Measurements from ENCODE around the gene IL22RA1.

Gene IL22RA1

DNA sequence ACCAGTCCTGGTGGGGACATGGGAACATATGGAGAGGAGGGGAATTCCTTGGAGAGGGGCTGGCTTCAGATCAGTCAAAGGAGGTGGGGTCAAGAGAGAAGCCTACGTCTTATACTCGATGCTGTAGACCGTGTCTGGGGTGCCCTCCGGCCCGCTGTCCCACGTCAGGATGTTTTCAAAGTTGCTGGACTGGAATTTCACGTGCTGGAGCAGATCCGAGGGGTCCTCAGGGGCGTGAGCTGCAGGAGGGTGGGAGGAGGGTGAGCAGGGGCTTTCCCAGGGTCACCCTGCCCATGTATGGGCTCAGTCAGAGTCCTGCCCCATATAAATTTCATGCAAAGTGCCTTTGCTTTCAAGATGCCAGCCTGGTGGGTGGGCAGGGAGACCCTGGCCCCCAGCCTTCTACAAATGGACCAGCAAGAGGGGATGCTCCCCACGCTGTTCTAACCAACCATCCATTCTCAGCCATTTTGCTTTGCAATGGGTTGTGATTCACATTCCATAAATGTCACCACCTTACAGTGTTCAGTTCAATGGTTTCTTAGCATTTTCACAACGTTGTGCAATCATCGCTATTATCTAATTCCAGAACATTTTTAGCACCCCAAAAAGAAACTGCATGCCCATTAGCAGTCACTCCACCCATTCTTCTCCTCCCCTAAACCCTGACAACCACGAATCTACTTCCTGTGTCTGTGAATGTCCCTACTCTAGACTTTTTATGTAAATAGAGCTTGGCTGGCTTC, 4.3 kb downstream of the IL22RA1 start:
- no peak for DNase-seq (ENCODE audit: low read depth)

DNA sequence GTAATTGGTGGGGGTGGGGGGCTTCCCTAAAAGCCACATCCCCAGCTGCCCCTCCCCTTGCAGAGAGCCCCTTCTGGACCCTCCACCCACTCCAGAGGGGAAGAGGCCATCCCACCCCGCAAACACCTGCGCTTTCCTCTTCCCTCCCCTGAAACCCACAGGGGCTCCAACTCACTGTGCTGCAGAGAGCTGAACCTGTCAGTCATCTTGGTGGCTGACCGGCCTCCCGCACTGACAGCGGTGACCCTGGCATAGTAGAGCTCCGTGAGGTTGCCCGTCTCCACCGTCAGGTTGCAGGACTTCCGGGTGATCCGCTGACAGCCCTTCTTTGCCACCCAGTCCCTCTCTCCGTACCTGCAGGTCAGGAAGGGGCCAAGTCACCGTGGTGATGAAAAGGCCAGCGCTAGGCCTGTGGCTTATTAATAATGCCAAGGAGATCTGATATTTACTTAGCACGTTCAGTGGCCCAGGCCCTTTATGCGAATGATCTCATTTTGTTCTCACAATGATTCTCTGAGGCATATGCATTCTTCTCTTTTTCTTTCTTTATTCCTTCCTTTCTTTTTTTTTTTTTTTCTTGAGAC, 5.9 kb downstream of the IL22RA1 start:
- DNase-seq (ENCODE audit: low read depth), result no peak

DNA sequence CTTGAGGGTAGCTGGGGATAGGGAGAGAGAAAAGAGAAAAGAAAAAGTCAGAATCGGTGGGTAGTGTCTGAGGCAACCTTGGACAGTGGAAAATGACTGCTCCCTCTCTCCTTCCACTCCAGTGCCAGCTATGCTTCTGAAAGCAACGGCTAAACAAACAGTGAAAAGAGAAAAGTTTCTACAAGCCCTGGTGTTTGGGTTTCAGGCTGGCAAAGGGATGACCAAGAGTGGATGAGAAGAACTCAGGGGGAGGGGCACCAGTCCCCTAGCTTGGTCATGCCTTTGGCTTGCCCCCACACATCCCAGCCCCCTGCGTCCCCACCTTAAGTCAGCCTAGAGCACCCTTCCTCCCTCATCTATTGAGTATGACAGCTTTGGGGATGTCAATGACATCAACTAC, 8.6 kb downstream of the IL22RA1 start:
- DNase-seq (ENCODE audit: low read depth), result no peak

- DNase-seq (ENCODE audit: low read depth), result no peak
Measured at GRCh38 chr1:24133819-24134218, 9.1 kb downstream of the IL22RA1 start.

- DNase-seq (ENCODE audit: low read depth), result no peak
Measured at GRCh38 chr1:24130385-24130784, 12.6 kb downstream of the IL22RA1 start.

DNA sequence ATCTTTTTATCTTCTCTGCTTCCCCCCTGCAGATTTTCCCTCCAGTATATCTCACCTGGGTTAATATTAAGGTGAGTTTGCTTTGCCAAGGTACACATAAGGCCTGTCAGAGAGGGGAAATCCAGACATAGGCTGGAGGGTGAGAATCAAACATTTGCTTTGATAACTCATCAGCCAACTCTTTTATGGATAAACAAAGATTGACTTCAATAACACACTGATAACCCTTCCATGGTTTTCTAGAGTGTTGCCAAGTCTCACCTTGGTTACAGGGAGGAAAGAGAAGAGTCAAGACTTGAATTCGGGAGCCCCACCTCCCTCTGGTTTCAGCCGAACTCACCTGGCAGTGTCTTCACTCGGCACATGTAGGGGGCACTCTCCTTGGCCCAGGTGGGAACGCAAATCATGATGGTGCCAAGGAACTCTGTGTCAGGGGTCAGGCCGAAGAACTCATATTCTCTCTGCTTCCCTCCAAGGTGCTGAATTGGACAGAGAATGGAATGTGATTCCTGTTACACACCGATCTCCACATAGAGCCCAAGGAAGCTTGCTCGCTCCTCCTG, 15.1 kb downstream of the IL22RA1 start:
- DNase-seq (ENCODE audit: low read depth), result no peak

GRCh38 chr1:24127134-24127800, 15.7 kb downstream of the IL22RA1 start:
- DNase-seq (ENCODE audit: low read depth), result no peak

- no peak for DNase-seq (ENCODE audit: low read depth)
Measured at GRCh38 chr1:24126672-24127023, 16.3 kb downstream of the IL22RA1 start.

- DNase-seq (ENCODE audit: low read depth), result no peak
Measured at GRCh38 chr1:24126018-24126671, 16.8 kb downstream of the IL22RA1 start.

DNA sequence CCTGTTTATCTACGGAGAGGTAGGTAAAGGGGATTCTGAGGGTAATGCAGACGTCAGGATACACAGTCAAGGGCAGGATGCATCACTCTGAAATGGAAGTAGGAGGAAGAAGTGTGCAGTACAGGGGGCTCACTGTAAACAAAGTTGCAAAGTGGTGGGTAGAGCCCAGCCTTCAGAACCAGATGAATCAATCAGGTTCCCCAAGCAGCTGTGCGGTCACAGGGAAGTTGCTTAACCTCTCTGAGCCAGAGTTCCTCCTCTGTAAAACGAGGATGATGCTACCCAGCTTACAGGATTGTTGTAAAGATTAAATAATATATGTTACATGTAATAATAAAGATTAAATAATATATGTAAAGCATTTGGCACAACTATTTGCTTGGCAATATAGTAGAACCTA, 17.5 kb downstream of the IL22RA1 start:
- no peak for DNase-seq (ENCODE audit: low read depth)

DNA sequence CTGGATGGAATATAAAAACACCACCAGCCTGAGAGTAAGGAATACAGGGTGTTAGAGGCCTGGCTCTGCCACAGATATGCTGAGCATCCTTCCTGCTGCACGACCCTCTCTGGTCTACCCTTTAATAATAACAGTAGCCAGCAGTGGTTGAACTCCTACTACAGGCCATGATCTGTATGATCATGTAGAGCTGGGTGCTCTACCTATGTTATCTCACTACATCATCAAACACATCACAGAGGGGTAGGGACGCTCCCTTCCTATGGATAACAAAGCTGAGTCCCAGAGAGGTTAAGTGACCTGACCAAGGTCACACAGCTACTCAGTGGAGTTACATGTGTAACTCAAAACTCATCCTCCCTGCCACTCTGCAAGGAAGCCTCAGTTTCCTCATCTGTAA, 18.0 kb downstream of the IL22RA1 start:
- no peak for DNase-seq (ENCODE audit: low read depth)

DNA sequence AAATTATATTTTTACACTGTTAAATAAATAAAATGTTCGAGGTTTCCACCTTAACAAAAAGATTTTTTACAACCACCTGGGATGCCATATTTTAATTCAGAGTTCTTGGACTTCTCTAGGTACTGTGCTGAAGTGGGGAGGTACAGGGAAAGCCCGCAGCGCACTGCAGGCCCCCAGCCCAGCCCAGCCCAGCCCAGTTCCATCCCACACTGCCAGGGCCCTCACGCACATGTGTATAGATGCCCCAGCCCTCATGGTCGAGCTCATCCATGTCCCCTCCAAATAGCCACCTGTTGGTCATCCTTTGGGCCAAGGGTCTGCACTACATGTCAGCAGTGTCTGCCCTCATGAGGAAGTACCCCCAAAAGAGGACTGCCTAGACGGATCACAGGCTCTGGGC, 19.3 kb downstream of the IL22RA1 start:
- no peak for DNase-seq (ENCODE audit: low read depth)

GRCh38 chr1:24122776-24123175, 20.2 kb downstream of the IL22RA1 start:
- no peak for DNase-seq (ENCODE audit: low read depth)

DNA sequence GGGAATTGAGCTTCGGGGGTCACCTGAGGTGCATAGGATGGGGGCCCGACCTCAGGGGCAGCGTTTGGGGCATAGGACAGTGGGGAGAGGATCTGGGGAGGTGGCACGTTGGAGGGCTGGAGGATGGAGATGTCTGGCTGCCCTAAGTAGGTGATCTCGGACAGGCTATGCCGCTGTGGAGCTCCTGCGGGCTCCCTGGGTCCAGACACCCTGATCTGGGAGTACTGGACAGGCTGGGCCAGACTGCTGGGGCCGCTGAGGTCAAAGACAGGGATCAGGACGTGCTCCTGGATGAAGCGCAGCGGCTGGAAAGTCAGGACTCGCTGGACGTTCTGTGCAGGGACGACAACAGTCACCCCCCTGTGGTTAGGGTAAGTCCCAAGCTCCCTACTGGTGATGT, 21.5 kb downstream of the IL22RA1 start:
- no peak for DNase-seq (ENCODE audit: low read depth)

GRCh38 chr1:24120965-24121364, 22.0 kb downstream of the IL22RA1 start:
- no peak for DNase-seq (ENCODE audit: low read depth)

GRCh38 chr1:24119859-24120756, 22.8 kb downstream of the IL22RA1 start:
- no peak for DNase-seq (ENCODE audit: low read depth)

DNA sequence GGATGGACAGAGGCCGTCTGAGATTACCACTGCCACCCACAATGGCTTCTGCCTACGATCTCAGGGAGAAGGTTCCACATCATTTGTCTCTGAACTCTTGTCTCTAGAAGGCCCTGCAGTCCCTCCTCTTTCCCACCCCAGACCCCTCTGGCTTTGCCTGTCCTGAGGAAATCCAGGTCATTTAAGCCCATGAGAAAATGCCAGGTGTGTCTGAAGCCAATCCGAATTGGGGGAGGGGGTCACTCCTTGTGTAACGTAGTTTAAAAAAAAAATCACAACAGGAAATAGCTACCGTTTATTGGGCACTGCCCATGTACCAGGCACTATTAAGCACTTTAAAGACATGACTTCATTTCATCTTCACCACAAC, 23.5 kb downstream of the IL22RA1 start:
- no peak for DNase-seq (ENCODE audit: low read depth)

DNA sequence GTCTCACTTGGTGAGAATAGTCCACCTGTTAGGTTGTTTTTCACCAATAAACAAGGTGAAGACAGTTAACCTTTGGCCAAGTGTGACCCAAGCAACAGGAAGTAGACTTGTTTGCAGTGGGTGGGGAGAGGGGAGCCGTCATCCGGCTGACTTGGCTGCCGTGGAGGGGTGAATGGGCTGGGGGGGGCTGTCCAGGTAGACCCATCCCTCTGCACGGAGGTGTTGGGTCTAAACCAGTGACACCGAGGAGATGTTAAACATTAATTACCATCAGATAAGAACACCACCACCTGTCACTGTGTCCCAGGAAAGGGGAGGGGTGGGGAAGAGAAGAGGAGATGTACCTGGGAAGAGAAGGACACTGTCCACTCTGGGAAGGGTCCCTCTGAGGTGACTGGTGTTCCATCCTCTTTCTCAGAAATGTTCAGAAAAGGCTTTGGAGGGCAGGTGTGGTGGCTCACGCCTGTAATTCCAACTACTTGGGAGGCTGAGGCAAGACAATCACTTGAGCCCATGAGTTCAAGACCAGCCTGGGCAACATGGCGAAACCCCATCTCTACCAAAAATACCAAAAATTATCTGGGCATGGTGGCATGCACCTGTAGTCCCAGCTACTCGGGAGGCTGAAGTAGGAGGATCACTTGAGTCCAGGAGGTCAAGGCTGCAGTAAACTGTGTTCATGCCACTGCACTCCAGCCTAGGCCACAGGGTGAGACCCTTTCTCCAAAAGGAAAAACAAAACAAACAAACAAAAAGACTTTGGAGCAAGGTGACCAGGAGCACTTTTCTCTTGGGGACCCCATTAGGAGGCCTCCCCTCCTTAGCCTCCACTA, 24.3 kb downstream of the IL22RA1 start:
- no peak for DNase-seq (ENCODE audit: low read depth)

DNA sequence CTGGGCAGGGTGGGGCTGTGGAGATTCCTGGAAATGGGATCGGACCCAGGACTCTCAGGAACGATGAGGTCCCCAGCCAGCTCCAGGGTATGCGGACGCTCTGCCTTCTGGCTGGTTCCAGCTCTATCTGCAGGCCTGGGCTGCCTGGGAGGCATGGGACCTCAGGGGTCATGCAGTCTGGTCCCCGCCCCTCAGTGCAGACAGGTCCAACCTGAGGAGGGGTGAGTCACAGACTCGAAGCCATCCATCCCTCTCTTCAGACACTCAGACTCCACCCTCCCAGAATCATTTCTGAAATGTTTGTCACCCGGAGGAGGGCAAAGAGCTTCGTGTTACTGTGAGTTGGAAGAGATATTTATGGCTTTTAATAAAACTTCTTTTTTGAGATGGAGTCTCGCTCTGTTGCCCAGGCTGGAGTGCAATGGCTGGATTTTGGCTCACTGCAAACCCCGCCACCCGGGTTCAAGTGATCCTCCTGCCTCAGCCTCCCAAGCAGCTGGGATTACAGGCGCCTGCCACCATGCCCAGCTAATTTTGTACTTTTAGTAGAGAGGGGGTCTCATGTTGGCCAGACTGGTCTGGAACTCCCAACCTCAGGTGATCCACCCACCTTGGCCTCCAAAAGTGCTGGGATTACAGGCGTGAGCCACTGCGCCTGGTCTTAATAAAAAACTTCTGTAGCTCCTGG, 25.1 kb downstream of the IL22RA1 start:
- DNase-seq (ENCODE audit: low read depth), result peak; percentile 10

- DNase-seq (ENCODE audit: low read depth), result no peak
Measured at GRCh38 chr1:24117132-24117531, 25.8 kb downstream of the IL22RA1 start.
